ENCODE data around the gene GRAMD1B.

Gene GRAMD1B

GRCh38 chr11:123575441-123575840 lies 145.4 kb downstream of the GRAMD1B start:
- FAIRE-seq: no peak

GRCh38 chr11:123576082-123576481 lies 146.0 kb downstream of the GRAMD1B start:
- FAIRE-seq: no peak

GRCh38 chr11:123576501-123576900 lies 146.4 kb downstream of the GRAMD1B start:
- no peak for FAIRE-seq

GRCh38 chr11:123577081-123577598 lies 147.1 kb downstream of the GRAMD1B start:
- no peak for FAIRE-seq

- no peak for FAIRE-seq
Measured at GRCh38 chr11:123578778-123579481, 148.9 kb downstream of the GRAMD1B start.

- no peak for FAIRE-seq
Measured at GRCh38 chr11:123579482-123579812, 149.4 kb downstream of the GRAMD1B start.

GRCh38 chr11:123580137-123580536 lies 150.1 kb downstream of the GRAMD1B start:
- no peak for FAIRE-seq

- FAIRE-seq: no peak
Measured at GRCh38 chr11:123580557-123581275, 150.6 kb downstream of the GRAMD1B start.

- no peak for FAIRE-seq
Measured at GRCh38 chr11:123581651-123582399, 151.8 kb downstream of the GRAMD1B start.

GRCh38 chr11:123582992-123583504 lies 153.0 kb downstream of the GRAMD1B start:
- no peak for FAIRE-seq

GRCh38 chr11:123584186-123584585 lies 154.1 kb downstream of the GRAMD1B start:
- FAIRE-seq: no peak

GRCh38 chr11:123584737-123585136 lies 154.7 kb downstream of the GRAMD1B start:
- FAIRE-seq: no peak

- no peak for FAIRE-seq
Measured at GRCh38 chr11:123585206-123585605, 155.1 kb downstream of the GRAMD1B start.

GRCh38 chr11:123585706-123586105 lies 155.6 kb downstream of the GRAMD1B start:
- no peak for FAIRE-seq

GRCh38 chr11:123586568-123586967 lies 156.5 kb downstream of the GRAMD1B start:
- FAIRE-seq: no peak

GRCh38 chr11:123587044-123587443 lies 157.0 kb downstream of the GRAMD1B start:
- no peak for FAIRE-seq

GRCh38 chr11:123587559-123587958 lies 157.5 kb downstream of the GRAMD1B start:
- no peak for FAIRE-seq

GRCh38 chr11:123588117-123588863 lies 158.2 kb downstream of the GRAMD1B start:
- no peak for FAIRE-seq

- FAIRE-seq: no peak
Measured at GRCh38 chr11:123588864-123589262, 158.8 kb downstream of the GRAMD1B start.

GRCh38 chr11:123590296-123590912 lies 160.3 kb downstream of the GRAMD1B start:
- FAIRE-seq: no peak

GRCh38 chr11:123593570-123593969 lies 163.5 kb downstream of the GRAMD1B start:
- FAIRE-seq: no peak

Measured in TTC549 (cell line).